ENCODE results near the gene MOSMO. TPM values are rescaled to one million over a fixed set of nuclear protein-coding genes. Genes with fewer than 3 reads are reported as not detected.
A peak's percentile ranks its signal among the peaks of the same experiment; 100 is the strongest.

The MOSMO gene
- total RNA-seq, 1 donor from 2014 or later: 12.1 TPM

- TF ChIP-seq CTCF (IDR thresholded peaks at IDR 0.05; ENCODE audit: borderline replicate concordance): no peak
- no peaks in the 10 kb centered on the region for H3K9me3 ChIP-seq (replicated peaks)
- no peaks in the 10 kb centered on the region for H3K27me3 ChIP-seq (ENCODE audit: low read depth)
- H3K36me3 ChIP-seq: peaks cover 100% of the 10 kb centered on the region
- no peak for DNase-seq
- no peak overlapping the region for H3K4me3 ChIP-seq
- intact Hi-C loops (cut with micrococcal nuclease): no loop called here
- H3K27ac ChIP-seq (replicated peaks): no peak overlapping the region
- no peaks in the 10 kb centered on the region for H3K4me1 ChIP-seq
Observed at GRCh38 chr16:21971856-21972255, 36.1 kb upstream of the MOSMO start.

GRCh38 chr16:21973945-21974344 is 34.0 kb upstream of the MOSMO start:
- no peak for TF ChIP-seq CTCF (IDR thresholded peaks at IDR 0.05; ENCODE audit: borderline replicate concordance)
- no peak for DNase-seq

GRCh38 chr16:21980032-21980431 is 27.9 kb upstream of the MOSMO start:
- no peak for TF ChIP-seq CTCF (IDR thresholded peaks at IDR 0.05; ENCODE audit: borderline replicate concordance)
- Histone ChIP-seq H3K4me1 (peaks cover 4% of the 10 kb centered on the region), H3K27ac (replicated peaks) (no peak overlapping the region), H3K9me3 (replicated peaks) (no peaks in the 10 kb centered on the region), H3K36me3 (peaks cover 99% of the 10 kb centered on the region), H3K4me3 (no peak overlapping the region), H3K27me3 (ENCODE audit: low read depth) (no peaks in the 10 kb centered on the region)
- intact Hi-C loops (cut with micrococcal nuclease): no loop called here
- DNase-seq: no peak

More at GRCh38 chr16:21973945-21974344, 34.0 kb upstream of the MOSMO start:
- no peaks in the 10 kb centered on the region for H3K27me3 ChIP-seq (ENCODE audit: low read depth)
- no peak overlapping the region for H3K27ac ChIP-seq (replicated peaks)
- H3K9me3 ChIP-seq (replicated peaks): no peaks in the 10 kb centered on the region
- intact Hi-C loops (cut with micrococcal nuclease): no loop called here
- H3K4me3 ChIP-seq: no peak overlapping the region
- peaks cover 100% of the 10 kb centered on the region for H3K36me3 ChIP-seq
- no peaks in the 10 kb centered on the region for H3K4me1 ChIP-seq

GRCh38 chr16:21982108-21982507 is 25.8 kb upstream of the MOSMO start:
- Histone ChIP-seq H3K36me3 (peaks cover 81% of the 10 kb centered on the region), H3K27ac (replicated peaks) (no peak overlapping the region), H3K9me3 (replicated peaks) (no peaks in the 10 kb centered on the region), H3K27me3 (ENCODE audit: low read depth) (no peaks in the 10 kb centered on the region), H3K4me1 (peaks cover 25% of the 10 kb centered on the region), H3K4me3 (no peak overlapping the region)
- intact Hi-C loops (cut with micrococcal nuclease): no loop called here
- no peak for DNase-seq
- TF ChIP-seq CTCF (IDR thresholded peaks at IDR 0.05; ENCODE audit: borderline replicate concordance): no peak

- Histone ChIP-seq H3K4me1 (peaks cover 37% of the 10 kb centered on the region), H3K9me3 (replicated peaks) (no peaks in the 10 kb centered on the region), H3K27me3 (ENCODE audit: low read depth) (no peaks in the 10 kb centered on the region), H3K36me3 (peaks cover 61% of the 10 kb centered on the region), H3K27ac (replicated peaks) (no peak overlapping the region), H3K4me3 (no peak overlapping the region)
- DNase-seq: no peak
- intact Hi-C loops (cut with micrococcal nuclease): no loop called here
- no peak for TF ChIP-seq CTCF (IDR thresholded peaks at IDR 0.05; ENCODE audit: borderline replicate concordance)
Observed at GRCh38 chr16:21984062-21984461, 23.8 kb upstream of the MOSMO start.

- Histone ChIP-seq H3K27me3 (ENCODE audit: low read depth) (no peaks in the 10 kb centered on the region), H3K4me1 (peaks cover 52% of the 10 kb centered on the region), H3K4me3 (no peak overlapping the region), H3K36me3 (peaks cover 46% of the 10 kb centered on the region), H3K9me3 (replicated peaks) (no peaks in the 10 kb centered on the region), H3K27ac (replicated peaks) (peak overlapping the region; percentile 52)
- intact Hi-C loops (cut with micrococcal nuclease): no loop called here
- no peak for TF ChIP-seq CTCF (IDR thresholded peaks at IDR 0.05; ENCODE audit: borderline replicate concordance)
- DNase-seq: no peak
Observed at GRCh38 chr16:21985524-21985923, 22.4 kb upstream of the MOSMO start.

Measured in left ventricle myocardium inferior (tissue), 1 donor.